GM18873 (cell line): Measurements from ENCODE around the gene TBC1D14.
"Not testable (repeated sequence)": the region's sequence is repeated elsewhere in the genome, so short reads cannot be mapped to it uniquely, and the experiment has no call there.

Experiments used
- ATAC-seq: cut with Tn5 transposase; IDR thresholded peaks from one replicate; pipeline ENCODE4 v1.9.1; 2021; ENCODE audit warnings: mild to moderate bottlenecking, moderate library complexity, moderate number of reproducible peaks; ENCODE audit not compliant: unreplicated experiment, low FRiP score

TBC1D14 gene

GRCh38 chr4:6890358-6890757 is 19.3 kb upstream of the TBC1D14 start:
- no peak for ATAC-seq

- not testable (repeated sequence) for ATAC-seq
Observed at GRCh38 chr4:6890971-6891370, 18.7 kb upstream of the TBC1D14 start.

GRCh38 chr4:6891436-6892170 is 18.0 kb upstream of the TBC1D14 start:
- ATAC-seq = no peak

- no peak for ATAC-seq
Observed at GRCh38 chr4:6892190-6892908, 17.3 kb upstream of the TBC1D14 start.

- no peak for ATAC-seq
Observed at GRCh38 chr4:6892909-6893202, 16.8 kb upstream of the TBC1D14 start.

- ATAC-seq = no peak
Observed at GRCh38 chr4:6893449-6894085, 16.1 kb upstream of the TBC1D14 start.

- ATAC-seq = no peak
Observed at GRCh38 chr4:6894086-6894478, 15.5 kb upstream of the TBC1D14 start.

- ATAC-seq = no peak
Observed at GRCh38 chr4:6894528-6895498, 14.8 kb upstream of the TBC1D14 start.

GRCh38 chr4:6896035-6896434 is 13.6 kb upstream of the TBC1D14 start:
- no peak for ATAC-seq

GRCh38 chr4:6898763-6899162 is 10.9 kb upstream of the TBC1D14 start:
- no peak for ATAC-seq

- ATAC-seq = no peak
Observed at GRCh38 chr4:6900181-6900812, 9.3 kb upstream of the TBC1D14 start.

GRCh38 chr4:6900956-6901355 is 8.7 kb upstream of the TBC1D14 start:
- no peak for ATAC-seq

GRCh38 chr4:6901669-6902317 is 7.8 kb upstream of the TBC1D14 start:
- ATAC-seq = no peak

GRCh38 chr4:6902318-6903042 is 7.1 kb upstream of the TBC1D14 start:
- no peak for ATAC-seq

GRCh38 chr4:6905516-6906445 is 3.8 kb upstream of the TBC1D14 start:
- ATAC-seq = no peak

GRCh38 chr4:6906486-6906885 is 3.1 kb upstream of the TBC1D14 start:
- not testable (repeated sequence) for ATAC-seq

GRCh38 chr4:6907658-6908191 is 1.9 kb upstream of the TBC1D14 start:
- no peak for ATAC-seq
